GM19193 (cell line): ENCODE measurements around the gene SESN2.

Experiments
- POLR2A ChIP-seq: IDR thresholded peaks from 4 replicates; pipeline ENCODE4 v1.6.1; 2011; ENCODE audit not compliant: insufficient read depth, insufficient read length; ENCODE audit errors: extremely low read depth

SESN2 gene

DNA sequence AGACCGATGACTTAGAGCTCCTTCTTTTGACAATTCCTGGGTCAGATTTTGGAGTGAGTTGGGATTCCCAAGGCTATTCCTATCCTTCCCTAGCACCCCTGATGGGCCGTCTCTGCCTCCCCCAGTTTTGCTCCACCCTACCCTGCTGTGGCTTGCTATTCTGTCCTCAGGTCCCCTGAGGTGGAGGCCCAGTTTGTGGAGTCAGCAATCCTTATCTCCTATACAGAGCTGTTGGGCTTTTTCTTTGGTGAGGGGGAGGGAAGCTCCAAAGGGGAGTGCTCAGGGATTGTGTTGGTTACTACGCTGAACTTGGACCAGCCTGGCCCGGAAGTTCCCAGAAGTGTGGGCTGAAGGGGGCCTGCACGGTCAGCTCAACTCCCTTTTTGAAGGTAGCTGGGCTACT, 7.6 kb downstream of the SESN2 start:
- no peak for TF ChIP-seq POLR2A

DNA sequence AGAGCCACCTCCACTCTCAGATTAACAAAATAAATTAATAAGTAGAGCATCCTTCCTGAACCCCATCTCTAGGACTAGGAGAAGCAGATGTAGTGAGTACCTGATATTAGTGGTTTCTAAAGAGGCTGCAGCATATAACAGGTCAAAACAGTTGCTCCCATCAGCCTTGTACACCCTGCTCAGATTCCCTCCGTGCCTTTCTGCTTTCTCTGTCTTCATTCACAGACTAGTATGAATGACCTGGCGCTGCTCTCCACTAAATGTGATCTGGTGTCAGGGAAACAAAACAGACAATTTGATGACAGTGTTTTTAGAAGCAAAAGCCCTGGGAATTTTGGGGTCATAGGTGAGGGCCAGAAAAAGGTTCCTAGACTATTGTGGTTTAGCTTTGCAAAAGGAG, 8.3 kb downstream of the SESN2 start:
- TF ChIP-seq POLR2A: no peak

- no peak for TF ChIP-seq POLR2A
These were observed 10.2 kb downstream of the SESN2 start for GRCh38 chr1:28269529-28269928.

- no peak for TF ChIP-seq POLR2A
These were observed 13.0 kb downstream of the SESN2 start for GRCh38 chr1:28272215-28272852.

DNA sequence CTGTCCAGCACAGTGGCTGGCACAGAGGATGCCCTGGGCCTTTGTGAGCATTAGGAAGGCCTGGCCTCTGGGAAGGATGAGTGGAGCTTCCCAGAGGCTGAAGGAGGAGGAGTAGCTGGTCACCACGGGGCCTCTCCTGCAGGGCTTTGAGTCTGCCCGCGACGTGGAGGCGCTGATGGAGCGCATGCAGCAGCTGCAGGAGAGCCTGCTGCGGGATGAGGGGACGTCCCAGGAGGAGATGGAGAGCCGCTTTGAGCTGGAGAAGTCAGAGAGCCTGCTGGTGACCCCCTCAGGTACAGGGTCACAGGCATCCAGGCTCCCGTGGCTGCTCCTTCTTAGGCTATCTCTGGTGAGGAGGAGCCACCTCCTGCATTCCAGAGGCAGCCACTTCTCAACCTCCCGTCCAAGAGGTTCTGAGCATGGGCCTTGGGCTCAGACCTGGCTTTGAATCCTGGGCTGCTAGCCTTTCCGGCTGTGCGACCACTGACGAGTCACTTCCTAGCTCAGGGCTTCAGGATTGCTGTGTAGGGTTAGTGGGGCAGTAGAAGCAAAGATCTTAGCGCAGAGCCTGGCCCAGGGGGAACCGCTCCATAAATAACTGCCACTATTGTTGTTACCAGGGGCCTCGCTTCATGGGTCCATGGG, 14.0 kb downstream of the SESN2 start:
- TF ChIP-seq POLR2A: no peak

- TF ChIP-seq POLR2A: no peak
These were observed 19.4 kb downstream of the SESN2 start for GRCh38 chr1:28278763-28279162.

GRCh38 chr1:28279721-28280120, 20.4 kb downstream of the SESN2 start:
- no peak for TF ChIP-seq POLR2A

DNA sequence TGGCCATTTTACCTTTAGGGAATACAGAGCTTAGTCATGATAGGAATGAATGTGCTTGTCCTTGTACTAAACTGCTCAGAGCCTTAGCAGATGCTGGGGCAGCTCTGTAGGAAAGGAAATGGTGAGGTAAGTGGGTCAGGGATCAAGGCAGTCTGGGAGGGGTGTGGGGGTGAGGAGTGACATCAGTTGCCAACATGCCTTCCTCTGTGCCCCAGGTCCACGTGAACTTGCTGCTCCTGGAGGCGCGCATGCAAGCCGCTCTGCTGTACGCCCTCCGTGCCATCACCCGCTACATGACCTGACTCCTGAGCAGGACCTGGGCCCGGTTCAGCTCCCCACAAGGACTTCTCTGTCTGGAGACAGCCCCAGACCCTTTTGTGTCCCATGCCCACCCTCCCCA, 21.2 kb downstream of the SESN2 start:
- TF ChIP-seq POLR2A: no peak

DNA sequence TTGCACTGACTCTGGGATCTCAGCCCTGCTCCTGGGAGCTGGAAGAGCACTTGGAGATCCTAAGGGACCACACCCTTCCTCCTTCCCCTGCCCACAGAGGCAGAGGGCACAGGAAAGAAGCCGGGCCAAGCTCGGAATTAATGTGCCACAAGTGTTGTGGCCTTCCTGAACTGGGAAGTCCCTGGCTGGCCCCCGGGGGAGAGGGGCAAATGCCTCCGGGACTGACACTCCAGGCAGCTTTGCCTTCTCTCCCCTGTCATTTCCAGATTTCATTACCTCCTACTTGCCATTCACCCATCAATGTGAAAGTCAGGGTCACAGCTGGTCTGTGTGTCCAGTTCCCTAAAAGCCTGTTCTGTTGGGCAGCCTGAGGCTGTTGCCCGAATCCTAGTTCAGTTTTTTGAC, 21.7 kb downstream of the SESN2 start:
- no peak for TF ChIP-seq POLR2A

DNA sequence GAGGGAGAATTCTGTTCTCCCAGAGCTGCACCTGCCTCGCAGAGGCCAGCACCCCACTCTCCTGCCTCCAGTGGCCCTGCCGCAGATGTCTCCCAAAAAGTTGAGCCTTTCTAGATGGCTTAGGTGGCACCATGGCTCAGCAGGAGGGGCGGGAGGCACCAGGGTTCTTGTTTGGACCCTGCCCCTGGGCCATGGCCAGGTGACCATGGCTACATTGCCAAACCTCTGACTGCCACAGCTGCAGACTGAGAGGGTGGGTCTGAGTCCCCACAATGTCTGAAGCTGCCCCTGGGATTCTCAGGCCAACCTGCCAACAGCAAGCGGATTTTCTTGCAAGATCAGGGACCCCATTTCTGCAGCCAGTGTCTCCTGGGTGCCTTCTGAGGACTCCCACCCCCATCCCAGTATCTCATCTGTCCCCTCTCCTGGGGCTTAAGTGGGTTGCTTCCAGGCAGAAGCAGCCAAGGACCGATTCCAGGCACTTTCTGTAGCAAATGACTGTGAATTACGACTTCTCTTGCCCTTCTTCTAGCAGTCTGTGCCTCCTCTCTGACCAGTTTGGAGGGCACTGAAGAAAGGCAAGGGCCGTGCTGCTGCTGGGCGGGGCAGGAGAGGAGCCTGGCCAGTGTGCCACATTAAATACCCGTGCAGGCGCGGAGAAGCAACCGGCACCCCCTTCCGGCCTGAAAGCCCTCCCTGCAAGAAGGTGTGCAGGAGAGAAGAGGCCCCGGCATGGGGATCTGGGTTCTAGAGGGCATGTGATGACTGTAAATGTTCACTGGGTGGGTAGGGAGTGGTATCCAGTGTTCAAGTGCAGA, 22.5 kb downstream of the SESN2 start:
- no peak for TF ChIP-seq POLR2A

DNA sequence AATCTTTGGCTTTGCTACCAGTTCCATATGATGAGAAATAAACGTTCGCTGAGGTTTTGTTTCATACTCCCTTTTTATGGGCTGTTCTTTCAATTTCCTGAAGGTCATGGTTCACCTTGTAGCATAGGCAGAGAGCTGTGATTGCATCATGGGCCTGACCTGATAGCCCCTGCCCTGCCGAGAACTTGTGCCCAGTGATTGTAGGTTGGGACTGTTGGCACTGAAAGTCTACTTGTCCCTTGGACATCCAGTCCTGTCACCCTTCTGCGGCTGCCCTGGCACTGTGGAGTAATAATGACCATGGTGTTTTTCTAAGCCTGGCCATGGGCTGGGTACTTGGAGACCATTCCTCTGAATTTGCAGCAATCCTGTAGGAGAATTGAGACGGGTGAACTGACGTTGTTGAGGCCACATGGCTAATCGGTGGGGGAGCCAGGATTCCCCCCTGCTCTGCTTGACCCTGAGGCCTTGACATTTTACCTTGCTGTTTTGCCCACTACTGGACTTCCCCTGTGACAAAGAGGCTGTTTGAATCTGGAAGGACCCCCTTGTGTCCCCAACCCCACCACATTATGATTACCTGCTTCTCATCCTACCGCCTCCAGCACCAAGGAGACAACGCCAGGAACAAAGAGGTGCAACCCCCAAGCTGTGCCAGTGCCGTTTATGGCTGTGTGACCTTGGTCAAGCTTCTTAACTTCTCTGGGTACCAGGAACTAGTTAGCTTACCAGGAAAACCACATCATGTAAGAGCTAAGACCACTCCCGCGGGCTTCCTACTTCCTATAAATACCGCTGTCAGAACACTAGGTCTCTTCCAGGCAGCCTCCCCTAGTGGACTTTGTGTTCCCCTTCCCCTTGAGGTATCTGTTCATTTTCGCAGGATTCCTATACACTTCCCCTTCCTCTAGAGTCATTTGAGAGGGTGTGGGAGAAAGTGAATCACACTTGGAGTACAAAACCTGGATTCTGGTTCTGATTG, 23.4 kb downstream of the SESN2 start:
- TF ChIP-seq POLR2A: no peak

DNA sequence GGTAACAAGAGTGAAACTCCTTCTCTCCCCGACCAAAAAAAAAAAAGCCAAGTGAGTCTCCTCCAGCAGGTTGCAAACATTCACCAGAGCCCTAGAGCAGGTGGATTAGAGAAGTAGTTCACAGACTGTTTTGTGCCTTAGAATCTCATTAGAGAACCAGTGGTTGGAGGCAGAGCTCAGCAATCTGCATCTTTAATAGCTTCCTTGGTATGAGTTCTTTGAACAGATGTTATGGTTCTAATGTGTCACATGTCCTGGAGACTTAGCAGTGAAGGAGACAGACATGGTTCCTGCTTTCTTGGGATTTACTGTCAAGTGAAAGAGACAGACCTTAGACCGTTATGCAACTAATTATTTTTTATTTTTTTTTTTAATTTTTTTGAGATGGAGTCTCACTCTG, 26.8 kb downstream of the SESN2 start:
- no peak for TF ChIP-seq POLR2A

- no peak for TF ChIP-seq POLR2A
These were observed 29.2 kb downstream of the SESN2 start for GRCh38 chr1:28288487-28288886.

GRCh38 chr1:28290851-28291250, 31.5 kb downstream of the SESN2 start:
- no peak for TF ChIP-seq POLR2A

DNA sequence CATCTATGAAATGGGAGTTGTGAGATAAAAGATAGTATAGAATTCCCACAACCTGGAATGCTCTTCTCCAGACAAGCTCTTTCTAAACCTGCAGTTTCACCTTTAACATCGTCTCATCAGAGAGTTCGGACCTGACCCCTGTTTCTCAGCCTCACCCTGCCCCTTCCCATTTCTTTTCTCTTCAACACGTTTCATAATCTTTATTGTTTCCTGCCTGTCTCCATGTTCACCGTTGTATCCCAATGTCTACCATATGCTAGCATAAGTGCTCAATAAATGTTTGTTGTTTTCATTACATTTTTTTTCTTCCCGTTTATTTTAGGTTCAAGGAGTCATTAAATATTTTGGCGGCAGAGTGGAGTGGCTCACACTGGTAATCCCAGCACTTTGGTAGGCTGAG, 32.4 kb downstream of the SESN2 start:
- TF ChIP-seq POLR2A: no peak
